HUES48 (cell line): ENCODE results near the gene EXOC6.

ENCODE experiments used
- H3K27ac ChIP-seq: one replicate; pipeline ENCODE4 v1.7.0; 2013; ENCODE audit warnings: low read depth, low read length, inconsistent platforms
- H3K27me3 ChIP-seq: 2 replicates; pipeline ENCODE4 v1.6.1; 2013; ENCODE audit warnings: mild to moderate bottlenecking, low read length; ENCODE audit not compliant: control insufficient read depth, insufficient read depth
- H3K36me3 ChIP-seq: 2 replicates; pipeline ENCODE4 v1.6.1; 2013; ENCODE audit warnings: low read length; ENCODE audit not compliant: control insufficient read depth, insufficient read depth
- H3K4me1 ChIP-seq: 2 replicates; pipeline ENCODE4 v1.6.1; 2013; ENCODE audit warnings: mild to moderate bottlenecking, low read length; ENCODE audit not compliant: control insufficient read depth, insufficient read depth
- H3K4me3 ChIP-seq: 2 replicates; pipeline ENCODE4 v1.5.1; 2013; ENCODE audit warnings: mild to moderate bottlenecking, low read depth, low read length
- H3K9ac ChIP-seq: 2 replicates; pipeline ENCODE4 v1.6.1; 2013; ENCODE audit warnings: mild to moderate bottlenecking, low read depth, low read length, moderate library complexity
- H3K9me3 ChIP-seq: 2 replicates; pipeline ENCODE4 v1.6.1; 2013; ENCODE audit warnings: low read length; ENCODE audit not compliant: control insufficient read depth, insufficient read depth

The EXOC6 gene

GRCh38 chr10:93058139-93058538 is 209.8 kb downstream of the EXOC6 start:
- H3K4me1 ChIP-seq = peaks cover 24% of the 10 kb centered on the region
- no peaks in the 10 kb centered on the region for H3K9me3 ChIP-seq
- peaks cover 58% of the 10 kb centered on the region for H3K27me3 ChIP-seq

GRCh38 chr10:93059975-93060886 is 211.9 kb downstream of the EXOC6 start, which contains the start of gene CYP26C1:
CYP26C1 (plus strand) TSS chr10:93060798; CDS start chr10:93061264, 466 bp downstream.
- H3K9ac ChIP-seq = no peak within 1 kb of the TSS
- no peak within 1 kb of the TSS for H3K27ac ChIP-seq
- no peaks in the 10 kb centered on the region for H3K36me3 ChIP-seq
- peak within 1 kb of the TSS; percentile 54 for H3K4me3 ChIP-seq
- peaks cover 79% of the 10 kb centered on the region for H3K27me3 ChIP-seq
- H3K4me1 ChIP-seq = peaks cover 25% of the 10 kb centered on the region
- H3K9me3 ChIP-seq = no peaks in the 10 kb centered on the region

More at GRCh38 chr10:93058139-93058538, 209.8 kb downstream of the EXOC6 start:
- Histone ChIP-seq H3K4me3 (no peak overlapping the region), H3K36me3 (no peaks in the 10 kb centered on the region), H3K27ac (no peak overlapping the region), H3K9ac (no peak overlapping the region)

- Histone ChIP-seq H3K4me1 (peaks cover 22% of the 10 kb centered on the region), H3K27me3 (peaks cover 87% of the 10 kb centered on the region), H3K9me3 (no peaks in the 10 kb centered on the region), H3K9ac (no peak overlapping the region), H3K4me3 (peak overlapping the region; percentile 54), H3K27ac (no peak overlapping the region), H3K36me3 (no peaks in the 10 kb centered on the region)
Measured at GRCh38 chr10:93060887-93061593, 212.7 kb downstream of the EXOC6 start.

GRCh38 chr10:93061594-93062513 is 213.5 kb downstream of the EXOC6 start:
- H3K36me3 ChIP-seq = no peaks in the 10 kb centered on the region
- H3K9ac ChIP-seq = no peak overlapping the region
- no peak overlapping the region for H3K27ac ChIP-seq
- H3K4me1 ChIP-seq = peaks cover 15% of the 10 kb centered on the region; the same call in 1 of the 2 replicates
- H3K4me3 ChIP-seq = peak overlapping the region; percentile 54
- H3K9me3 ChIP-seq = no peaks in the 10 kb centered on the region
- peaks cover 96% of the 10 kb centered on the region for H3K27me3 ChIP-seq

- Histone ChIP-seq H3K4me3 (peak overlapping the region; percentile 53), H3K36me3 (no peaks in the 10 kb centered on the region), H3K9ac (no peak overlapping the region), H3K27ac (no peak overlapping the region), H3K9me3 (no peaks in the 10 kb centered on the region), H3K4me1 (peaks cover 15% of the 10 kb centered on the region; the same call in 1 of the 2 replicates), H3K27me3 (peaks cover 99% of the 10 kb centered on the region)
Measured at GRCh38 chr10:93062514-93063143, 214.3 kb downstream of the EXOC6 start.

- Histone ChIP-seq H3K9me3 (no peaks in the 10 kb centered on the region), H3K36me3 (no peaks in the 10 kb centered on the region), H3K4me3 (peak overlapping the region; percentile 53), H3K9ac (no peak overlapping the region), H3K4me1 (peaks cover 19% of the 10 kb centered on the region; the same call in 1 of the 2 replicates), H3K27ac (no peak overlapping the region), H3K27me3 (peaks cover 100% of the 10 kb centered on the region)
Measured at GRCh38 chr10:93063144-93063976, 215.0 kb downstream of the EXOC6 start.

- no peaks in the 10 kb centered on the region for H3K36me3 ChIP-seq
- H3K4me3 ChIP-seq = no peak overlapping the region
- no peak overlapping the region for H3K9ac ChIP-seq
- H3K27ac ChIP-seq = no peak overlapping the region
- peaks cover 24% of the 10 kb centered on the region; the same call in 1 of the 2 replicates for H3K4me1 ChIP-seq
- peaks cover 100% of the 10 kb centered on the region for H3K27me3 ChIP-seq
- H3K9me3 ChIP-seq = no peaks in the 10 kb centered on the region
Measured at GRCh38 chr10:93063977-93064660, 215.8 kb downstream of the EXOC6 start.

- Histone ChIP-seq H3K9me3 (no peaks in the 10 kb centered on the region), H3K4me3 (peak overlapping the region; percentile 52; the same call in 1 of the 2 replicates), H3K27ac (no peak overlapping the region), H3K4me1 (peaks cover 20% of the 10 kb centered on the region; the same call in 1 of the 2 replicates), H3K27me3 (peaks cover 100% of the 10 kb centered on the region), H3K36me3 (no peaks in the 10 kb centered on the region), H3K9ac (no peak overlapping the region)
Measured at GRCh38 chr10:93064874-93065660, 216.7 kb downstream of the EXOC6 start.
